Aorta (tissue), 5 donors: ENCODE measurements around the gene LRRC61. TPM values are rescaled to one million over a fixed set of nuclear protein-coding genes. Genes with fewer than 3 reads are reported as not detected.

Source experiments
- ATAC-seq: fragments of 200-7000 bp; cut with Tn5 transposase; one replicate; pipeline ENCODE4 v1.9.1; 2022; ENCODE audit warnings: moderate library complexity; ENCODE audit not compliant: low FRiP score
- DNase-seq, 2 donors: peaks; one replicate each; pipeline ENCODE4 v3.0.0-alpha.2; 2020
- H3K27ac ChIP-seq, 2 donors: one replicate each; pipeline ENCODE4 v1.5.1; 2013; ENCODE audit warnings: low read length in 2 of 2, mild to moderate bottlenecking in 2 of 2, moderate library complexity in 2 of 2, control low read depth in 1 of 2, inconsistent platforms in 1 of 2, low read depth in 1 of 2
- H3K27me3 ChIP-seq, 2 donors: one replicate each; pipeline ENCODE4 v1.6.1; 2013; ENCODE audit warnings: control low read depth in 1 of 2, low read length in 1 of 2, mild to moderate bottlenecking in 1 of 2, moderate library complexity in 1 of 2; ENCODE audit not compliant: insufficient read depth in 2 of 2, control insufficient read depth in 1 of 2
- H3K36me3 ChIP-seq, 2 donors: one replicate each; pipeline ENCODE4 v1.6.1; 2013; ENCODE audit warnings: control low read depth in 1 of 2, low read length in 1 of 2, mild to moderate bottlenecking in 1 of 2; ENCODE audit not compliant: insufficient read depth in 2 of 2, control insufficient read depth in 1 of 2
- H3K4me1 ChIP-seq, 2 donors: one replicate each; pipeline ENCODE4 v1.6.1; 2013; ENCODE audit warnings: low read length in 2 of 2, control low read depth in 1 of 2, mild to moderate bottlenecking in 1 of 2, moderate library complexity in 1 of 2; ENCODE audit not compliant: insufficient read depth in 2 of 2, control insufficient read depth in 1 of 2
- H3K4me3 ChIP-seq, 2 donors: one replicate each; pipeline ENCODE4 v1.5.1; 2013; ENCODE audit warnings: low read length in 2 of 2, control low read depth in 1 of 2, mild to moderate bottlenecking in 1 of 2
- H3K9me3 ChIP-seq: one replicate; pipeline ENCODE4 v1.6.1; 2013; ENCODE audit warnings: mild to moderate bottlenecking, low read length; ENCODE audit not compliant: control insufficient read depth
- WGBS, 2 donors: extraction: QIAGEN DNeasy Blood & Tissue Kit; methylation state at CpG; one replicate each; pipeline ENCODE4 v1.1.7; 2013; 5-methylcytosine and 5-hydroxymethylcytosine counted together
- intact Hi-C, 2 donors: fragments of 100-400 bp; cut with DNase I; formaldehyde crosslinking; loops; one replicate each; pipeline versions ENCODE4 v1.14.2 to v1.15.0; 2022
- polyA plus RNA-seq, 2 donors: library from polyadenylated mRNA; stranded (reverse); fragments of 200-250 nt; gene quantifications; one replicate each; pipeline ENCODE4 v1.2.3, GENCODE V29; 2013
- total RNA-seq, 2 donors: library from RNA; stranded (reverse); fragmentation: NEBNext Ultra II Directional; extraction: Animal tissue kit (Norgen Biotek cat#: 25700); gene quantifications; one replicate each; pipeline ENCODE4 v1.2.1, GENCODE V29; 2021
- donor health status: healthy with polysubstance abuse.
- donor health status: Bipolar disorder and iron deficiency.
- donor health status: DM: no; HTN: no; CAD: no.
- donor health status: DM: no; HTN: no; CAD: no.
- donor health status: DM: yes; HTN: yes; CAD: no.

Gene LRRC61
- total and polyA plus RNA-seq, 4 donors: 0.15 to 2.6 (median 2.6) TPM

DNA sequence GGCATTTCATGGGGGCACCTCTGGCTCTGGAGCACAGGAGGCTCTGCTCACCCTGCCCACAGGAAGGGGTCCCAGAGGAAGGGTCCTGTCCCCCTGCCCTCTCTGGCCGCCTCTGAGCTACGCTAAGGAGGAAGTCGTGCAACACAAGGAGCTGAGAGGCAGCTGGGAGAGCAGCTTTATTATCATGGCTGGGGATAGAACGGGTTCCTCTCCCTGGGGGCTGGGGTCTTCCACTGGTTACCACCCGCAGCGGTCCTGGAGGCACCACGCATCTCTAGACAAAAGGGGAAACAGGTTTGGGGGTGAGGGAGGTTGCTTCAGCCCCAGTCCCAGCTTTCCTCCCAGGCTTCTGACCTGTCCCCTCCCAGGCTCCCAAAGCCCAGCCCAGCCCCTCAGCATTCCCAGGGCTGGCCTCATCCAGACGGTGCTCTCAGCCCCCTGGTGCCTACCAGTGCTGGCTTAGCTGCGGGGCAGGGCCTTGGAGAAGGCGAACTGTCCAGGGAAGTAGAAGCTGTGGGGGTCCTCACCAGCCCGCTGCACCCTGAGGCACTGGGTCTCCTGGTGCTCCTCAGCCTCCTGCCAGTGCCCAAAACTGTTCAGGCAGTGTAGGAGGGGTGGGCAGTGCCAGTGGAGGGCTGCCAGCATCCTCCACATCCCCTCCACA is 15.1 kb downstream of the LRRC61 start:
- Histone ChIP-seq H3K4me3 (no peak overlapping the region), H3K4me1 (no peaks in the 10 kb centered on the region), H3K36me3 (no peaks in the 10 kb centered on the region), H3K27ac (no peak overlapping the region), H3K27me3 (no peaks in the 10 kb centered on the region), H3K9me3 (no peaks in the 10 kb centered on the region)
- 88% methylated on average over 11 of the region's 11 CpGs for WGBS, 2 donors
- peak in 1 of 2 donors; percentile 42 for DNase-seq
- ATAC-seq: no peak
- intact Hi-C loops: no loop called here

DNA sequence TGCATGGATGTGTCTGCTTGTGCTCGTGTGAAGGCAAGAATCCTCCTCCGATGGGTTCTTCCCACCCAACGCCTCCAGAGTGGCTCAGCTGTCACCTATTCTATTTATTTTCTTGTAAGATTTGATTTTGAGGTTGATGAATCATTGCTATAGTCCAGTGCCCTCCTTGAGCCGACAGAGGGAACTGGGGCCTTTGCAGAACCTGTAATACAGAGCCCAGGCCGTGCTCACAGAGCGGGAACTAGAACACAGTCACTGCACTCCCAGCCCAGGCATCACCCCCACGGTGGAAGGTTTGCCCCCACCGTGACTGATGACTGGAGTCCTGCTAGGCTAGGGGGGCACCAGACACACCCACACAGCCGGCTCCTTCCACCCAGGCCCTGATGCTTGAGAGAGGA is 16.3 kb downstream of the LRRC61 start:
- ATAC-seq (no peak), DNase-seq (no peak)
- intact Hi-C loops: no loop called here
- Histone ChIP-seq H3K4me3 (no peak overlapping the region), H3K9me3 (peaks cover 3% of the 10 kb centered on the region), H3K27me3 (no peaks in the 10 kb centered on the region), H3K27ac (no peak overlapping the region), H3K4me1 (no peaks in the 10 kb centered on the region), H3K36me3 (no peaks in the 10 kb centered on the region)
- 79 to 83% methylated on average over 9 of the region's 9 CpGs for WGBS, 2 donors

- Histone ChIP-seq H3K36me3 (no peaks in the 10 kb centered on the region), H3K4me3 (peak overlapping the region in 1 of 2 donors; percentile 44), H3K9me3 (peaks cover 5% of the 10 kb centered on the region), H3K27ac (no peak overlapping the region), H3K27me3 (no peaks in the 10 kb centered on the region), H3K4me1 (no peaks in the 10 kb centered on the region)
- no peak for DNase-seq
- WGBS, 2 donors: 8% methylated on average over 36 to 39 of the region's 39 CpGs
- intact Hi-C loops: loop anchor here in 1 of 2 donors (5.0 kb wide), 1 partner anchor 37 kb away; the partner anchor contains the start of gene ZNF775
- peak; percentile 29 for ATAC-seq
Measured at GRCh38 chr7:150340024-150340749, 17.0 kb downstream of the LRRC61 start.

GRCh38 chr7:150340875-150341262 is 17.7 kb downstream of the LRRC61 start:
- no peaks in the 10 kb centered on the region for H3K36me3 ChIP-seq
- ATAC-seq (peak; percentile 5), DNase-seq (no peak)
- no peaks in the 10 kb centered on the region for H3K27me3 ChIP-seq
- H3K9me3 ChIP-seq: peaks cover 5% of the 10 kb centered on the region
- no peaks in the 10 kb centered on the region for H3K4me1 ChIP-seq
- WGBS, 2 donors: 4% methylated on average over 29 of the region's 29 CpGs
- peak overlapping the region; percentile 12 to 44 for H3K4me3 ChIP-seq
- H3K27ac ChIP-seq: no peak overlapping the region
- intact Hi-C loops: loop anchor here in 1 of 2 donors (5.0 kb wide), 1 partner anchor 36 kb away; the partner anchor contains the start of gene ZNF775

DNA sequence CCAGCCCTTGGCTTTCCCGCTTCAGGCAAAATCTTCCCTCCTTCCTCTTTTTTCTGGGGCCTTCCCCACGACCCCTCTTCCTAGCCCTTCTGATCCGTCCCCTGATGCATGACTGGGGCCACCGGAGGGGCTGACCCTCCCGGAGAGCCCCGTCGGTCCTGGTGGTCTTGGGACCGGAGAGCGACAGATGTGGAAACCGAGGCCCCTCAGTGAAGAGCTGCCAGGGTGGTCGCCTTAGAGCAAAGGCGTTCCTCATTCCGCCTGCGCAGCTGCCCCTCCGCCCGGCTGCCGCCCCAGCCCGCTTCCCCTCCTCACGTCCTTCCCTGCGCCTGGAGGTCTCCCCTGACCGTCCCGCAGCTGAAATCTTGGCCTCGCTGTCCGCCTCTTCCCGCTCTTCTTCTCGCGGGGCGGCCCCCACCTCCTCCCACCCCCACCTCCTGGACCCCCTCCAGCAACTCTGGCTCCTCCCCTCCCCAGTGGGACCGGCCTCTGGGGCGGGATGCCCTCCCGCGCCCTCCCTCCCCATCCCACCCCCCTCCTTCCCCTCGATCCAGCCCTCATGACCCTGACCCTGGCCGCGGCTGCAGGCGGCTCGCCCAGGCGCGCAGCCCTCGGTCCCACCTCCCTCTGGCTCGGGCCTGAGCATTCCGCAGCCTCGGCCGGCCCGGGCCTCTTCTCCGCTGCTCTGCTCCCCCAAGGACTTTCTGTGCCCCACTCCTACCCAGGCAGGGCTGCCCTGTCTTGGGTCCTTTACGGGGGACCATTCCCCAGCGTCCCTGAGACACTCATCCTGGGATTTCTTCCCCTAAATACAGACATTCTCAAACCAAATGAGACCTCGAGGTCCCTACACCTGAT is 18.3 kb downstream of the LRRC61 start, which contains the start of gene RARRES2:
Gene RARRES2 (minus strand): TSS at position 367 of the 858 bp plus-strand sequence. CDS start 1,020 bp downstream, outside the sequence.
- H3K4me1 ChIP-seq: no peaks in the 10 kb centered on the region
- ATAC-seq: peak; percentile 82
- no peak within 1 kb of the TSS for H3K27ac ChIP-seq
- DNase-seq: peak; percentile 72 to 84
- H3K27me3 ChIP-seq: no peaks in the 10 kb centered on the region
- peaks cover 5% of the 10 kb centered on the region for H3K9me3 ChIP-seq
- intact Hi-C loops: loop anchor here in 1 of 2 donors (5.0 kb wide), 1 partner anchor 36 kb away; the partner anchor contains the start of gene ZNF775
- no peaks in the 10 kb centered on the region for H3K36me3 ChIP-seq
- peak within 1 kb of the TSS; percentile 12 to 44 for H3K4me3 ChIP-seq
- 5 to 6% methylated on average over 45 to 49 of the region's 49 CpGs for WGBS, 2 donors

DNA sequence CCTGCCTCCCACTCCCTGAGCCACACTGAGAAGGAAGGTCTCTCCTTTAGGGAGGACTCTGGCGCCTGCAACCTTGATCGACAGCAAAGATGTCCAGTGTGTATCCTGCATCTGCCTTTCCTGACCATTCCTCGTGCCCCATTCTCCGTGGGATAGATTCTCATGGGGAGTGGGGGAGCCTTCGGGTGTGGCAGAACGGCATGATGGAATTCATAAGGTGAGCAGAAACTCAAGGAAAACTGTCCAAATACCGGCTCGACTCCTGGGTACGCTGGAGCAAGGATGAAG is 18.9 kb downstream of the LRRC61 start:
- Histone ChIP-seq H3K36me3 (no peaks in the 10 kb centered on the region), H3K9me3 (peaks cover 5% of the 10 kb centered on the region), H3K27ac (no peak overlapping the region), H3K27me3 (no peaks in the 10 kb centered on the region), H3K4me3 (no peak overlapping the region), H3K4me1 (no peaks in the 10 kb centered on the region)
- ATAC-seq (no peak), DNase-seq (no peak)
- 90 to 91% methylated on average over 9 of the region's 9 CpGs for WGBS, 2 donors
- intact Hi-C loops: loop anchor here in 1 of 2 donors (5.0 kb wide), 1 partner anchor 35 kb away; the partner anchor contains the start of gene ZNF775

DNA sequence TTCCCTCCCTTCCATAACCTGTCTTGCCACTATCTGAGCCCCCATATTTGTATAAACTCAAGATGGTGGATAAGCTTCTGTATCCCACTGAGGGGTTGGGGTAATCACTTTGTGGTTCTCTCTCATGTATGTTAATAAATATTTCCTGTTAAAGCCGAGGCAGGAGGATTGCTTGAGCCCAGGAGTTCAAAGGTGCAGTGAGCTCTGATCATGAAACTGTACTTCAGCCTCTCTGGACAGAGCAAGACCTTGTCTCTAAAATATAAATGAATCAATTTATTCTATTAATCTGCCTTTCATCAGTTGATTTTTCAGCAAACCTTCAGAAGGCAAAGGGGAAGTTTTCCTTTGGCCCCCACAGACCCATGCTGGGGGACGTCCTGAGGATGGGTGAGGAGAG is 20.1 kb downstream of the LRRC61 start:
- H3K4me1 ChIP-seq: no peaks in the 10 kb centered on the region
- ATAC-seq (no peak), DNase-seq (no peak)
- H3K4me3 ChIP-seq: no peak overlapping the region
- WGBS, 2 donors: 87 to 93% methylated on average over 2 of the region's 2 CpGs
- intact Hi-C loops: loop anchor here in 1 of 2 donors (5.0 kb wide), 1 partner anchor 34 kb away; the partner anchor contains the start of gene ZNF775
- H3K9me3 ChIP-seq: peaks cover 5% of the 10 kb centered on the region
- H3K27ac ChIP-seq: no peak overlapping the region
- H3K27me3 ChIP-seq: no peaks in the 10 kb centered on the region
- H3K36me3 ChIP-seq: no peaks in the 10 kb centered on the region

DNA sequence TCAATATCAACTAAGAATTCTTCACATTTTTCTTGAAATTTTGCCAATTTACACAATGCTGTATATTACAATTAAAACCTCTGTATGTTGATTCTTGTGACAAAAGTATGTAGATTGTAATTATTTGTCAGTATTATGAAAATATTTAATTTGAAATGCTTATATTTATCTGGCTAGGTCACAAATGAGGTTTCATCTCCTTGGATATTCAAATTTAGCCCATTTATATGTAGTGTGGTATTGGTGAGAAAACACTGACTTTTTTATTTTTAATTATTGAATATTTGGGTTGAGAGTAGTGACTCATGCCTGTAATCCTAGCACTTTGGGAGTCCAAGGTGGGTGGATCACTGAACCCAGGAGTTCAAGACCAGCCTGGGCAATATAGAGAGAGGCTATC is 21.1 kb downstream of the LRRC61 start:
- Histone ChIP-seq H3K27me3 (no peaks in the 10 kb centered on the region), H3K36me3 (no peaks in the 10 kb centered on the region), H3K4me3 (no peak overlapping the region), H3K9me3 (peaks cover 5% of the 10 kb centered on the region), H3K27ac (no peak overlapping the region), H3K4me1 (no peaks in the 10 kb centered on the region)
- DNase-seq: no peak
- no peak for ATAC-seq
- intact Hi-C loops: loop anchor here in 1 of 2 donors (5.0 kb wide), 1 partner anchor 33 kb away; the partner anchor contains the start of gene ZNF775
